Mucosa of descending colon (tissue), 3 donors: Measurements from ENCODE around the gene GAS2L2. TPM values are rescaled to one million over a fixed set of nuclear protein-coding genes. Genes with fewer than 3 reads are reported as not detected.
A peak's percentile ranks its signal among the peaks of the same experiment; 100 is the strongest.

Source experiments
- ATAC-seq: fragments of 200-7000 bp; cut with Tn5 transposase; one replicate; pipeline ENCODE4 v1.9.1; 2020; ENCODE audit warnings: mild to moderate bottlenecking, moderate library complexity
- DNase-seq, 3 donors: peaks; one replicate each; pipeline ENCODE4 v3.0.0-alpha.2; 2020
- H3K36me3 ChIP-seq: fragments of 200-600 bp; one replicate; pipeline ENCODE4 v1.8.0; 2021; ENCODE audit warnings: low read depth, mild to moderate bottlenecking
- H3K4me1 ChIP-seq: fragments of 200-600 bp; one replicate; pipeline ENCODE4 v1.8.0; 2021; ENCODE audit warnings: low read depth, mild to moderate bottlenecking
- H3K4me3 ChIP-seq: fragments of 200-600 bp; one replicate; pipeline ENCODE4 v1.8.0; 2021; ENCODE audit warnings: mild to moderate bottlenecking
- H3K9me3 ChIP-seq: fragments of 200-600 bp; one replicate; pipeline ENCODE4 v1.8.0; 2021; ENCODE audit warnings: mild to moderate bottlenecking
- CTCF ChIP-seq: fragments of 200-600 bp; IDR thresholded peaks from one replicate; pipeline ENCODE4 v1.8.0; 2022; ENCODE audit warnings: antibody characterized with exemption, mild to moderate bottlenecking
- intact Hi-C, 2 donors: fragments of 100-400 bp; cut with DNase I in 1 of 2; cut with micrococcal nuclease in 1 of 2; formaldehyde crosslinking; loops; one replicate each; pipeline versions ENCODE4 v1.11.0 to v1.11.1; 2022; cut with DNase I, micrococcal nuclease
- total RNA-seq, 3 donors: library from RNA; stranded (reverse); fragmentation: NEBNext Ultra II Directional in 2 of 3; extraction: Animal tissue kit (Norgen Biotek cat#: 25700) in 2 of 3; gene quantifications; one replicate each; pipeline versions ENCODE4 v1.2.1 to v1.2.4, GENCODE V29; 2021 to 2023
- donor health status: DM: no; HTN: no; CAD: no; lungs with moderate emphysema.
- donor health status: DM: no; HTN: no; CAD: no.
- donor health status: DM: no; HTN: yes; CAD: no.

GAS2L2 gene
- total RNA-seq, 3 donors from 2014 or later: not detected

GRCh38 chr17:35765756-35766488, 12.9 kb upstream of the GAS2L2 start:
- Histone ChIP-seq H3K4me3 (no peak overlapping the region), H3K9me3 (no peaks in the 10 kb centered on the region), H3K4me1 (peaks cover 8% of the 10 kb centered on the region), H3K36me3 (no peaks in the 10 kb centered on the region)
- intact Hi-C loops: loop anchor here (2.0 to 5.0 kb wide), 2 partner anchors 39 to 41 kb away; partner anchors contain the start of gene TAF15 (in 1 of the 2)
- DNase-seq: no peak
- ATAC-seq: no peak
- no peak for TF ChIP-seq CTCF

GRCh38 chr17:35765086-35765710, 12.2 kb upstream of the GAS2L2 start:
- no peak for TF ChIP-seq CTCF
- Histone ChIP-seq H3K4me1 (peaks cover 8% of the 10 kb centered on the region), H3K9me3 (no peaks in the 10 kb centered on the region), H3K4me3 (no peak overlapping the region), H3K36me3 (no peaks in the 10 kb centered on the region)
- no peak for DNase-seq
- intact Hi-C loops: loop anchor here in 1 of 2 donors (5.0 kb wide), 1 partner anchor 42 kb away; the partner anchor contains the start of gene TAF15
- no peak for ATAC-seq

GRCh38 chr17:35764123-35764991, 11.3 kb upstream of the GAS2L2 start:
- Histone ChIP-seq H3K4me1 (peaks cover 8% of the 10 kb centered on the region), H3K4me3 (no peak overlapping the region), H3K36me3 (no peaks in the 10 kb centered on the region), H3K9me3 (no peaks in the 10 kb centered on the region)
- intact Hi-C loops: no loop called here
- peak; percentile 94 for TF ChIP-seq CTCF
- peak; percentile 92 to 95 (median 92) for DNase-seq
- ATAC-seq: peak; percentile 96

GRCh38 chr17:35763767-35764122, 10.7 kb upstream of the GAS2L2 start:
- Histone ChIP-seq H3K4me1 (peaks cover 8% of the 10 kb centered on the region), H3K9me3 (no peaks in the 10 kb centered on the region), H3K4me3 (no peak overlapping the region), H3K36me3 (no peaks in the 10 kb centered on the region)
- intact Hi-C loops: no loop called here
- DNase-seq (no peak), ATAC-seq (no peak)
- TF ChIP-seq CTCF: no peak

GRCh38 chr17:35761601-35762000, 8.6 kb upstream of the GAS2L2 start:
- TF ChIP-seq CTCF: no peak
- ATAC-seq (no peak), DNase-seq (no peak)
- H3K9me3 ChIP-seq: no peaks in the 10 kb centered on the region
- no peak overlapping the region for H3K4me3 ChIP-seq
- H3K4me1 ChIP-seq: peaks cover 8% of the 10 kb centered on the region
- no peaks in the 10 kb centered on the region for H3K36me3 ChIP-seq
- intact Hi-C loops: no loop called here
